NCI-H524 treated with DMSO at 0.1 percent for 48 hours (cell line): ENCODE measurements around the gene F10.
"Not testable (repeated sequence)": the region's sequence is repeated elsewhere in the genome, so short reads cannot be mapped to it uniquely, and the experiment has no call there.

Experiments used
- DNase-seq: peaks from one replicate; lab custom pipeline; 2025; lab: John Stamatoyannopoulos, UW

The F10 gene

DNA sequence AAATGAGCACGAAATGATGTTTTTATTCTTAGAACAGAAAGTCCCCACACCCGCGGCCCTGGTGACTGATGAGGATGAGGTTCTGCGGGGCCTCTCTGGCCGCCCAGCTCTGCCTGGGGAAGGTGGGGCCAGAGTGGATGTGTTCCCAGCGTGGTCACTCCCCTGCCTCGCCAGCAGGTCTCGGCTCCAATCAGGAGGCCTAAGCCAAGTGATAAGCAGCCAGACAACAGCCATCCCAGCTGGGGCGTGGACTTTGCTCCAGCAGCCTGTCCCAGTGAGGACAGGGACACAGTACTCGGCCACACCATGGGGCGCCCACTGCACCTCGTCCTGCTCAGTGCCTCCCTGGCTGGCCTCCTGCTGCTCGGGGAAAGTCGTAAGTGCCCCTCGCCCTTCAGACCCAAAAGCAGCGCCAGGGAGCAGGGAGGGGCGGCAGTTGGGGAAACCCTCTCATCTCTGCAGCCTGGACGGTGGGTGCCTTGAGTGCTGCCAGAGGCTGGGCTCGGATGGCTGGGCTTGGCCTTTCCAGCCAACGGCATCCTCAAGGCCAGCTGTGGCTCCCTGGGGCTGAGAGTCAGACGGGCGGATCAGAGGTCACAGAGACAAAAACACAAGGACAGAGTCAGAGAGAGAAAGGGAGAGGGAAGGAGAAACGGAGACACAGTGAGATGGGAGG lies at the start of gene F10:
F10 (plus strand) TSS at position 250 of the 676 bp plus-strand sequence; CDS start at position 307, 57 bp downstream.
- no peak for DNase-seq

DNA sequence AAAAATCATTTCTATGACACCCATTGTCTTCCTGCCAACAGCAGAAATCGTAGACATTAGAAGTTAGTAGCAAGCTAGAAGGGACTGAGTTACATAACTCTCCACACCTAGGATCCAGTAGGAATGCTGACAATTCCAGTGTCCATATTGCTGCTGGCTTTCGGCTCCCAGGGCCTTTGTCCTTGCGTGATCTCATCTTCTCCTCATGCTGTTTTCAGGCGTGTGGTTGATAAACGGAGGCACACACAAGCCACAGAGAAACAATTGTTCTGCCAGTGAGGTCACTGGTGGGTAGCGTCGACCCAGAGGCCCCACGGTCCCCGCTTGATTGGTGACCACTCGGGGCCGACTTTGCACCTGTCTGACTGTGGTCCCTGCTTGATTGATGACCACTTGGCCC lies 48.7 kb upstream of the F10 start:
- no peak for DNase-seq

DNA sequence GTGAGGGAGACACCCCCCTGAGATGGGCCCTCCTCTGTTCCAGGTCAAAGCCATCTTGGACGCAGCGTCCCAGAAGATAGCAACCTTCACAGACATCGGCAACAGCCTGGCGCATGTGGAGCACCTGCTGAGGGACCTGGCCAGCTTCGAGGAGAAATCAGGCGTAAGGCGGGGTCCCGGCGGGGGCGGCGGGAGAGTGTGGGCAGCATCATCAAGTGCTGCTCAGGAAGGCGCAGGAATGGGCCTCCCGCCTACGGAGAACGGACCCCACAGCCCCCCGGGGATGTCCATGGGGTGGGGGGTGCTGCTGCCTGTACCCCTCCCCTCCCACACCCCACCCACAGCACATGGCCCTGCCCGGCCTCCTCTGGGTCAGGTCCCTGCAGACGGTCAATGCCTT lies 48.2 kb upstream of the F10 start:
- no peak for DNase-seq

DNA sequence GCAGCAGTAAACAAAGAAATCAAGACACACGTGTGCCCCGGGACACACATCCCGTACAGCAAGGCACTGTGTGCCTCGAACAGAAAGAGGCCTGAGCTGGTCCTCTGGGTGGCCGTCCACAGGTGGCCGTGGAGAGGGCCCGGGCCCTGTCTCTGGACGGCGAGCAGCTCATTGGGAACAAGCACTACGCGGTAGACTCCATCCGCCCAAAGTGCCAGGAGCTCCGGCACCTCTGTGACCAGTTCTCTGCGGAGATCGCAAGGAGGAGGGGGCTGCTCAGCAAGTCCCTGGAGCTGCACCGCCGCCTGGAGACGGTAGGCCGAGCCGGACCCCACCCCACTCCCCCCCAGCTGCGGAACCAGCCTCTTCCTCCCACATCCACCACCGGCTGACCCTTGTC lies 47.7 kb upstream of the F10 start:
- DNase-seq = no peak

DNA sequence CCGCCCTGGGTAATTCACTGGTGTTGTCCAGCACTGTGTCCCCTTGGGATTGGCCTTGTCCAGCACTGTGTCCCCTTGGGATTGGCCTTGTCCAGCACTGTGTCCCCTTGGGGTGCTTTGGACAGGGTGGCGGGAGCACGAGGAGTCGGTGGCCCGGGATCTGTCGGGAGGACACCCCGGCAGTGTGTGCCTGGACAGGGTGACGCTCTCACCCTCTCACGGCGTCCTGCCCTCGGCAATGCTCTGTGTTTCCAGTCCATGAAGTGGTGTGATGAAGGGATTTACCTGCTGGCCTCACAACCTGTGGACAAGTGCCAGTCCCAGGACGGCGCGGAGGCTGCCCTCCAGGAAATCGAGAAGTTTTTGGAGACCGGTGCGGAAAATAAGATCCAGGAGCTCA lies 46.9 kb upstream of the F10 start:
- no peak for DNase-seq

DNA sequence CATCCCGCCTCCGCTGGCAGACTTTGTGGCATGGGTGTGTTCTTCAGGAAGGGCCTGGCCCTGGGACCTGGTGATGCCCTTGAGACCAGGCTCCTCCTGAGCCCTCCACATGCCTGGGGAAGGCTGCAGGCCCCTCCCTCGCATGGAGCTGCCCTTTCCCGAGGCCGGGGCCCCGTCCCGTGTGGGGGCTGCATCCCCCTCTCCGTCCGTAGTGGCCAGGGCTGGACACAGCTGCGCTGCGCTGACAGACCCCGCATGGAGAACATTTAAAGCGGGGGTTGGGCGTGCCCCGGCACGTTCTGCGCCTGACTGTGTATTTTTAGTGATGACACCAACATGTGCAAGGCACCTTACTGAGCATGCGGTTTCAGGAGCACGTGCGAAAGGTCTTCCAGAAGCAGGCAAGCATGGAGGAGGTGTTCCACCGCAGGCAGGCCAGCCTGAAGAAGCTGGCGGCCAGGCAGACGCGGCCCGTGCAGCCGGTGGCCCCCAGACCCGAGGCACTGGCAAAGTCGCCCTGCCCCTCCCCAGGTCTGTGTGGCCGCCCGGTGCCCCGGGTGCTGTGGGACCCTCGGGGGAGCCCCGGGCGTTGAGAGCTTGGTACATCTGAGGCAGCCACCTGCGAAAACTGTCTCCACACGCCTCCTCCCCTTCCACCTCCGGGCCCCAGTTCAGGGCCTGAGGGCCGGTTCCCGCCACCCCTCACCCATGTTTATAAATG lies 45.8 kb upstream of the F10 start:
- DNase-seq = no peak

DNA sequence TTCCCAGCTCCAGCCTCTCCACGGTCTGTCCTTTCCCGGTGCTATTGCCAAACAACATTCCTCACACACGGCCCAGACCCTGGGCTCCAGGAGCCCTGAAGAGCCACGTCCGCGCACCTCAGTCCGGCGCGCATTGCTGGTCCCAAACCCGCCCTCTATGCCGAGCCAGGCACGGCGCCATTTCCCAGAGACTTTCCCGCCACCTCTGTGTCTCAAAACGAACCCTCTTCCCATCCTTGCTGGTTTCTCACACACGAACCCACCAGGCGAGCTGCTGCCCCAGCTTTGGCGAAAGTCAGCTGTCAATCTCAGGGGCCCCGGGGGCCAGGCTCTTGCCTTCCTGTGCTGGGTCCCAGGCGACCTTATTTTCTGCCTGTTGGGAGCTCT lies 45.0 kb upstream of the F10 start:
- no peak for DNase-seq

DNA sequence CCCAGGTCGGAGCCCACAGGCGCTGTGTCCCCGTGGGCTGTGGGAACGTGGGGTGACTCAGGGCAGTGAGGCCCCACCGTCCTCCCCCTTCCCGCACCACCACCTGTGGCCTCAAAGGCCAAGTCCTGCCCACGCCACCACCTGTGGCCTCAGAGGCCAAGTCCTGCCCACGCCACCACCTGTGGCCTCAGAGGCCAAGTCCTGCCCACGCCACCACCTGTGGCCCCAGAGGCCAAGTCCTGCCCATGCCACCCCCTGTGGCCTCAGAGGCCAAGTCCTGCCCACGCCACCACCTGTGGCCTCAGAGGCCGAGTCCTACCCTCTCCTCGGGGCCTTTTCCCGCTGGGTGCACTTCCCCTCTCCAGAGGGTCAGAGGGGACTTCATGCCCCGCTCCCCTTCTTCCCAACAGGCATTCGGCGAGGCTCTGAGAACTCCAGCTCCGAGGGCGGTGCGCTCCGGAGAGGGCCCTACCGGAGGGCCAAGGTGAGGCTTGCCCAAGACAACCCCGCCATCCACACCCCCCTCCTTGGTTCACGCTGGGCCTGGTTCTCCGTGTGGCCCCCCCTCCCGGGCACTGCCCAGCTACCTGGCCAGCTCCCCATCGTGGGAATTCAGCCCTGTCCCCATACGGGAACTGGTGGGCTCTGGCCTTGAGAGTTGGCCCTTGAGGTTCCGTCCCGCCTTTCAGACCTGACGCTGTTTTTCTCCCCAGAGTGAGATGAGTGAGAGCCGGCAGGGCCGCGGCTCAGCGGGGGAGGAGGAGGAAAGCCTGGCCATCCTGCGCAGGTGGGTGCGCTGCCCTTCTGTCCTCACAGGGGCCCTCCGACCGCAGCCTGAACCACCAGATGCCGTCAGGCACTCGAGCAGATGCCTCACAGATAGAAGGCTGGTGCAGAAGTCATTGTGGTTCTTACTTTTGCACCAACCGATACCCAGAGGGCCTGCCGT lies 44.4 kb upstream of the F10 start:
- DNase-seq = peak; percentile 62

DNA sequence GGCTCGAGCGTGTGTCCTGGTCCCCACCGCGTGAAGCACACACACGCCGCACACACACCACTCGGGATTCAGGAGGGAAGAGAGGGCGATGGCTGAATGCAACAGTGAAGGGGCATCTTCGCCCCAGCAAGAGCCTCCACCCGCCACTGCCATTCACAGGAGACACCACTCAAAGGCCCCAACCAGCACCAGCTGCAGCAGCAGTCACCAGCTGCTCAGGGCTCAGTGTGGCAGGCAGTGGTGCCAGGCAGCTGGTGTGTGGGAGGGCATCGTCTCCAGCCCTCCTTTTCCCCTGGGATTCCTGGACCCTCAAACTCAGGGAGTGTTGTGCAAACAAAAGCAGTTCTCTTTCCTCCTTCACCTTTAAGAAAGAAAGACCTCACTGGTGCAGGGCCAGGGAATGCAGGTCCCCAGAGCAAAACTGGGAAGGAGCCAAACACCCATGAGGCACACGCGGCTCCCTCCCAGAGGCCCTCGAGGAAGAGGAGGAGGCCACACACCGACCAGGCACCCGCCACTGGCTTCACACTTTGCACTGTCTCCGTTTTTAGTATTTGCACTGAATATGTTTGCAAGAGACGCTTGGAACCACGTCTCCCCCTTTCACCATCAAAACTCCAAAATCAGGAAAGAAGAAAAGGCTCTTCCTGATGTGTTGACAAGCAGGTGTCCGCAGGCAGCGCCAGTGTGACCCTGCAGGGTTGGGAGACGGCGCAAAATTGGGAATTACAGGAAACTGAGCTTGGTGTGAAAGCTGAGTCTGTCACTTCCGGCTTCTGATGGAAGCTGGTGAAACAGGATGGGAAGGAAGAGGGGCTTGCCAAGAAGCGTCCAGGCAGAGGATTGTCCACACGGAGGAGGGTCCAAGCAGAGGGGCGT lies 43.5 kb upstream of the F10 start:
- DNase-seq = peak; percentile 62

DNA sequence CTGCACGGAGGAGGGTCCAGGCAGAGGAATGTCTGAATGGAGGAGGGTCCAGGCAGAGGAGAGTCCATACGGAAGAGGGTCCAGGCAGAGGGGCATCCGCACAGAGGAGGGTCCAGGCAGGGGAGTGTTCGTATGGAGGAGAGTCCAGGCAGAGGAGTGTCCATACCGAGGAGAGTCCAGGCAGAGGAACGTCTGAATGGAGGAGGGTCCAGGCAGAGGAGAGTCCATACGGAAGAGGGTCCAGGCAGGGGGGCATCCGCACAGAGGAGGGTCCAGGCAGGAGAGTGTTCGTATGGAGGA lies 42.9 kb upstream of the F10 start:
- DNase-seq = not testable (repeated sequence)

DNA sequence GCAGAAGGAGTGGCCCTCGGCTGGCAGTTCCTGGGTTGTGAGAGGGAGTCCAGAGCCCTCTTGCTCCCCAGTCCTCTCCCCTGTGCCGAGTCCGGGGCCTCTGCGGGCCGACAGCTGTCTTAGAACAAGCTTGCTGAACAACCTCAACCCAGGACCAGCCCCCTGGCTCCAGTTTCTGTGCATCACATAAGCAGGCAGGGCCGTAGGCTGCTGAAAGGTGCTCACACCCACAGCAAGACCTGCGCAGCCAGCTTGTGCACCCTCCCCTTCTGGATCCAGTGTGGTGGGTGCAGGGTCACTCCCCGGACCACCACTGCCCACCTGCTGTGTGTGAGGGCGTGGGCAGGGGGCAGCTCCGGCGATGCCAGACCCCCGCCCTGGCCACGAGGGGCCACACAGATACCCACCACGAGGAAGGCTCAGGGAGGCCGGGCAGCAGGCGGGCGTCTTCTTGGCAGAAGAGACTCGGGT lies 42.2 kb upstream of the F10 start:
- no peak for DNase-seq

DNA sequence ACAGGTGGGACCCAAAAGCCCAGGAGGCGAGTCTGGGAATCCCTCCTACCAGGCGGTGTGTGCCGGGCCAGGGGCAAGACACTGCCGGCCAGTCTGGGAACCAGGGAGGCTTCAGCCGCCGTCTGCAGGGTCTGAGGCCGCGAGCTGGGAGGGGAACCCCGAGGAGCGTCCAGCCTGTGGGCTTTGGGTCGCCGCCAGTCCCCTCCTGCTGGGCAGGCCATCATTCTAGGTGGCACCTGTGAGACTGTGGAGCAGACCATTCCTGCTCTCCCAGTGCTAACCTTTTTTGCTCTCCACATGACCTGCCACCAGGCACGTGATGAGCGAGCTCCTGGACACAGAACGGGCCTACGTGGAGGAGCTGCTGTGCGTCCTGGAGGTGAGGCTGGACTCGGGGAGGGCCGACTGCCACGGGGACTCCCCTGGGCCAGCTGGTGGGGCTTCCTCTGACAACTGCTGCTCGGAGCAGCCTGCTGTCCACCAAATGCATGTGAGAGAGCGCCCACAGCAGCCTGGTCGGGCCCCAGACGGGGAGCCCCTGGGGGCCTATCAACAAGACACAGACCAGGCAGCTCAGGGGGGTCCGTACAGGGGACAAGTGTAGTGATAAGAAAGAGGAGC lies 41.6 kb upstream of the F10 start:
- no peak for DNase-seq

DNA sequence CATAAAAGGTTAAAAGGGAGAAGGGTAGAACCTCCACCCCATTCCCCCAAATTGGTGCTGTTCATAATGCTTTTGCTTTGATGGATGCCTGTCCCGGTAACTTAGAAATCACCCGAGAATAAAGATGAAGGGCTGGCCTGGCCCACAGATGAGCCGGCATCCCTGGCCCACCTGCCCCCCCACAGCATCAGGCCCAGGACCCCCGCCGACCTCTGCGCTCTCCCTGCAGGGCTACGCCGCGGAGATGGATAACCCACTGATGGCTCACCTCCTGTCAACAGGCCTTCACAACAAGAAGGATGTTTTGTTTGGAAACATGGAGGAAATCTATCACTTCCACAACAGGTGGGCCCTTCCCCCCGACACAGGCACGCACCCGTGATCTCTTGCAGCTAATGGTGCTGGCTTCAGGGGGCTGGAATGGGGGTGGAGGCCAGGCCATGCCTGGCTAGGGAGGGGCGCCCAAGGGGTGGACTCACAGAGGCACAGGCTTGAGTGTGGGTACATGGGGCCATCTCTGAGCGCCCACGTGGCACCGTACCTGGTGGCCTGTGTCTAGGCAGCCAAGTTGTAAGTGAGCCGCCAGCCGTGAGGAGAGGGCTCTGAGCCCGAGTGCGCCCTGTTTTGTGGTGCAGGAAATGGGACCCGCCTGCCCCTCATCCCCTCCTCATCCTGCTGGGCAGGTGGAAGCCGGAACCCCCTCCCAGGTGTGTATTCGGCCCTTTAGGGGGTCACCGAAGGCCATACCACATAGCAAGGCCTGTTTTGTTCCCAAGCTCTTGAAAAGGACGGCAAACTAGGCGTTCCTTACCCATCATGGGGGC lies 40.2 kb upstream of the F10 start:
- DNase-seq = no peak

DNA sequence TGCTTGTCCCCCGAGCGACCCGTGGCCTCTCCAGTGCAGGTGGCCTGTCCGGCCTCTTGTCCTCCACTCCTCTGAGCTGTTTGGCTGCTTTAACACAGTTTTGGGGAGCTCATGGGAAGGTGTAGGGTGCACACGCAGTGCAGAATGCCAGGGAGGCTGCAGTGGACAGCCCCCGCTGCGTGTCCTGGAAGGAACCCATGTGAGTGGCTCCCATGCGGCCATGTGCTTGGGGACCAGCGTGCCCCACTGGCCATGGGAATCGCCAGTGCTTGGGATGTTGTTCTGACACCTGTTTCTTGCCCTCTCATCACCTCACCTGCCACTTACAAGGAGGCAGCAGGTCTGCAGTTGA lies 39.6 kb upstream of the F10 start:
- DNase-seq = no peak

DNA sequence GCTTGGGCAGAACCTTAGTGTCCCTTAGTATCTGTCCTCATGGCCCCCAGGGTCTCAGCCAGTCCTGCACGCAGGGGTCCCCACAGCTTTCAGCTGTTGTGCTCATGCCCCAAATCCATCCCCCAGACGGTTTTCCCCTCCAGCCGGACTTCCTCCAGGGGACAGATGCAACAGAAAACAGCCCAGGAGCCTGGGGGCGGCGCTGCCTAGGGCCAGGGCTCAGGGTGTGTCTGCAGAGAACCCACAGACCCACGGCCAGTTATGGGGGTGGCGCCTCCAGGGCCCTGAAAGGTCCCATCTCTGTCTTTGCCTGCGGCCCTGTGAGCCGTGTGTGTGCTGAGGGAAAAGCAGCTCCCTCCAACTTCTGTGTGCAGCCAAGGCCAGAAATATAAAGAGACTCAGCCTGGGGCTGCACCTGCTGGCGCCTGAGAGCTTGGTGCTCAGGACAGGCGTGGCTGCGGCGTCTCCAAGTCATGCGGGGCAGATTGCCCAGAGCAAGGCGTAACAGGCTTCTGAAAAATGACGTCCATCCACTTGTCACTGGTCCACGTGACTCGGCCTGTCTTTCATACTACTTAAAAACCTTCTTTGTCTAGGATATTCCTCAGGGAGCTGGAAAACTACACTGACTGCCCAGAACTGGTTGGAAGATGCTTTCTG lies 39.1 kb upstream of the F10 start:
- DNase-seq = peak; percentile 43

DNA sequence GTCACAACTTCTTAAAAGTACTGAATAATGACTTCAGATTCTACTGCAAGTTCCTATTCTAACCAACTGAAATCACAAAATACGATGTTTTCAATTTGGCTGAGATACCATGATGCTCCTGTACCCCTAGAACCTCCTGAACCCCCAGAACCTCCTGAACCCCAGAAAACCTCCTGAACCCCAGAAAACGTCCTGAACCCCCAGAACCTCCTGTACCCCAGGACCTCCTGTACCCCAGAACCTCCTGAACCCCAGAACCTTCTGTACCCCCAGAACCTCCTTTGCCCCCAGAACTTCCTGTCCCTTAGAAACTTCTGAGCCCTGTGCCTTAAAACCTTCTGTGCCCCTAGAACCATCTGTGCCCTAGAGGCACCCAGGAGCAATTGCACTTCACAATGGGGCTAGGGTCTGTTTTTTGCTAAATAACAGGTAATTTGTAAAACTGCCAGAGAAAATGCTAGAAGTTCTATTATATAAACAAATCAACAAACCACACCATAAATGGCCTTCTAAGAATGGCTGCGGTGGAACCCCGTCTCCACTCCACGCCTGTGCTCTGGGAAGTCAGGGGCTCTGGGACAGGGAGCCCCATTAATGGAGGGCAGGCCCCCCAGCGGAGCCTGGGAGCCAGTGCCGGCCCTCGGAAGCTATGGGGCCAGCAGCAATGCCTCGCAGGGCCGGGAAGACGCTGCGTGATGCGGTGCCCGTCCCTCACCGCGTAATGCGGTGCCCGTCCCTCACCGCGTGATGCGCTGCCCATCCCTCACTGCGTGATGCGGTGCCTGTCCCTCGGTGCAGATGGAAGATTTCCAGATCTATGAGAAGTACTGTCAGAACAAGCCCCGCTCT lies 38.3 kb upstream of the F10 start:
- DNase-seq = no peak

DNA sequence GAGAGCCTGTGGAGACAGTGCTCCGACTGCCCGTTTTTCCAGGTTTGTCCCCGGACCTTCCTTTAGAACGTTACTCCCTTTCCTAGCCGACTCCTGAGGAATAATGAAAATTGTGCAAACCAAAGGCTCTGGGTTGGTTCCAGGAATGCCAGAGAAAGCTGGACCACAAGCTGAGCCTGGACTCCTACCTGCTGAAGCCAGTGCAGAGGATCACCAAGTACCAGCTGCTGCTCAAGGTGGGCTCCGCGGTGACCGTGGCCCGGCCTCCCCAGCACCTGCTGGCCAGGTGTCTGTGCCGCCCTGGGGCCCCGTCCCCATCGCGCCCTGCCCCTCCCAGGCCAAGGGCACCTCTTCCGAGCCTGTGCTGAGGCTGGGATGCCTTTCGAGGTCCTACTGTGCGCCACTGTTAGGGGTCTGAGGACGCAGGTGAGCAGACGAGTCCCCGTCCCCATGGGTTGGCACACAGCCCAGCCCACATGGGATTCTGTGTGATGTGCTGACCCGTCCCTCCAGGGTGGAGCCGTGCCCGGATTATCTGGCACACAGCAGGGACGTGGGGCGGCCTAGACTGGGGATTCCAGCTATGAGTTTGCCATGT lies 37.6 kb upstream of the F10 start:
- no peak for DNase-seq

DNA sequence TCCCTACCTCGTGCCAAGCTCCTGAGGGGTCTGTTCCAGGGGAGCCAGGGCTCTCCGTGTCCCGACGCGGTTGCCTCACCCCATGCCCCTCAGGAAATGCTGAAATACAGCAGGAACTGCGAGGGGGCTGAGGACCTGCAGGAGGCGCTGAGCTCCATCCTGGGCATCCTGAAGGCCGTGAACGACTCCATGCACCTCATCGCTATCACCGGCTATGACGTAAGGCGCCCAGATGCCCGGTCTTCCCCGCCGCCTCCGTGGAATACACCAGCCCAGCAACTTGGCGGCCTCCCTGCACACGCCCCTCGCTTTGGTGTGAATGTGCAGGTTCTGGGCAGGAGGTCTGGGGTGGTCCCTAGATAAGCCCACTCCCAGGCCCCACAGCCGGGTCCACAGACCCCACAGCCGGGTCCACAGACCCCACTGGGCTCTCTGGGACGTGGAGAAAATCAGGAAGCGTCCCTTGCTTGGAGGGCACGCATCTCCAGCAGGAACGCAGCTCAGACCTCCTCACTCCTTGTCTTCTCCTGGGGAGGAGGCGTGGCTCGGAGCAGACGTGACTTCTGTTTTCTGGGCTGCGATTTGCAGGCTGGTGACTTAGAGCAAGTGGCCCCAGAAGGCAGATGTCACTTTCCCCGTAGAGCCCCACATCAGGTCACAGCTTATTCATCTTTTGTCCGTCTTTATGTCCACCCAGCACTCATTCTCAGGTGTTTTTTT lies 36.4 kb upstream of the F10 start:
- DNase-seq = no peak
